ENCODE data around the gene MX1. TPM values are rescaled to one million over a fixed set of nuclear protein-coding genes. Genes with fewer than 3 reads are reported as not detected.

Gene MX1
- total RNA-seq, 2 donors from 2014 or later, result 14.2 to 32.5 TPM

- no peak overlapping the region for H3K27ac Mint-ChIP-seq
- peaks cover 2% of the 10 kb centered on the region for H3K4me1 Mint-ChIP-seq
- no peaks in the 10 kb centered on the region for H3K27me3 Mint-ChIP-seq
Observed at GRCh38 chr21:41432562-41433460, 6.8 kb downstream of the MX1 start.

GRCh38 chr21:41433566-41433965 is 7.5 kb downstream of the MX1 start:
- peaks cover 5% of the 10 kb centered on the region for H3K4me1 Mint-ChIP-seq
- H3K36me3 Mint-ChIP-seq (ENCODE audit: low read depth), result peaks cover 89% of the 10 kb centered on the region
- no peak overlapping the region for H3K4me3 Mint-ChIP-seq

More at GRCh38 chr21:41432562-41433460, 6.8 kb downstream of the MX1 start:
- ATAC-seq (replicated peaks), result no peak
- Mint-ChIP-seq H3K9me3 (peaks cover 5% of the 10 kb centered on the region), H3K4me3 (no peak overlapping the region), H3K36me3 (ENCODE audit: low read depth) (peaks cover 87% of the 10 kb centered on the region)

GRCh38 chr21:41435706-41436105 is 9.7 kb downstream of the MX1 start:
- Mint-ChIP-seq H3K27ac (no peak overlapping the region), H3K9me3 (peaks cover 5% of the 10 kb centered on the region), H3K27me3 (no peaks in the 10 kb centered on the region), H3K4me1 (peaks cover 5% of the 10 kb centered on the region), H3K36me3 (ENCODE audit: low read depth) (peaks cover 98% of the 10 kb centered on the region), H3K4me3 (no peak overlapping the region)
- ATAC-seq (replicated peaks), result no peak

More at GRCh38 chr21:41433566-41433965, 7.5 kb downstream of the MX1 start:
- no peak for ATAC-seq (replicated peaks)
- peaks cover 5% of the 10 kb centered on the region for H3K9me3 Mint-ChIP-seq
- H3K27me3 Mint-ChIP-seq, result no peaks in the 10 kb centered on the region
- no peak overlapping the region for H3K27ac Mint-ChIP-seq

- peak; percentile 38 for ATAC-seq (replicated peaks)
- Mint-ChIP-seq H3K4me3 (no peak overlapping the region), H3K9me3 (peaks cover 5% of the 10 kb centered on the region), H3K27me3 (no peaks in the 10 kb centered on the region), H3K27ac (peak overlapping the region; percentile 23), H3K4me1 (peaks cover 5% of the 10 kb centered on the region), H3K36me3 (ENCODE audit: low read depth) (peaks cover 98% of the 10 kb centered on the region)
Observed at GRCh38 chr21:41437729-41438128, 11.7 kb downstream of the MX1 start.

GRCh38 chr21:41438425-41439113 is 12.5 kb downstream of the MX1 start:
- peak overlapping the region; percentile 23 for H3K27ac Mint-ChIP-seq
- H3K9me3 Mint-ChIP-seq, result peaks cover 5% of the 10 kb centered on the region
- ATAC-seq (replicated peaks), result no peak
- no peaks in the 10 kb centered on the region for H3K27me3 Mint-ChIP-seq
- no peak overlapping the region for H3K4me3 Mint-ChIP-seq
- H3K36me3 Mint-ChIP-seq (ENCODE audit: low read depth), result peaks cover 98% of the 10 kb centered on the region
- peaks cover 5% of the 10 kb centered on the region for H3K4me1 Mint-ChIP-seq

- Mint-ChIP-seq H3K9me3 (peaks cover 5% of the 10 kb centered on the region), H3K4me3 (no peak overlapping the region), H3K36me3 (ENCODE audit: low read depth) (peaks cover 98% of the 10 kb centered on the region), H3K27ac (no peak overlapping the region), H3K27me3 (no peaks in the 10 kb centered on the region), H3K4me1 (peaks cover 5% of the 10 kb centered on the region)
- no peak for ATAC-seq (replicated peaks)
Observed at GRCh38 chr21:41439248-41439647, 13.2 kb downstream of the MX1 start.

- H3K36me3 Mint-ChIP-seq (ENCODE audit: low read depth), result peaks cover 97% of the 10 kb centered on the region
- no peak overlapping the region for H3K4me3 Mint-ChIP-seq
- H3K27me3 Mint-ChIP-seq, result no peaks in the 10 kb centered on the region
- ATAC-seq (replicated peaks), result no peak
- peak overlapping the region; percentile 33 for H3K27ac Mint-ChIP-seq
- no peaks in the 10 kb centered on the region for H3K9me3 Mint-ChIP-seq
- peaks cover 5% of the 10 kb centered on the region for H3K4me1 Mint-ChIP-seq
Observed at GRCh38 chr21:41441546-41441945, 15.5 kb downstream of the MX1 start.

GRCh38 chr21:41442481-41443186 is 16.6 kb downstream of the MX1 start:
- Mint-ChIP-seq H3K27ac (peak overlapping the region; percentile 33), H3K4me1 (peaks cover 4% of the 10 kb centered on the region), H3K4me3 (no peak overlapping the region), H3K36me3 (ENCODE audit: low read depth) (peaks cover 97% of the 10 kb centered on the region), H3K27me3 (no peaks in the 10 kb centered on the region), H3K9me3 (no peaks in the 10 kb centered on the region)
- ATAC-seq (replicated peaks), result no peak

GRCh38 chr21:41443562-41443961 is 17.5 kb downstream of the MX1 start:
- H3K4me3 Mint-ChIP-seq, result no peak overlapping the region
- peaks cover 97% of the 10 kb centered on the region for H3K36me3 Mint-ChIP-seq (ENCODE audit: low read depth)
- H3K27ac Mint-ChIP-seq, result peak overlapping the region; percentile 26
- no peaks in the 10 kb centered on the region for H3K27me3 Mint-ChIP-seq
- H3K4me1 Mint-ChIP-seq, result no peaks in the 10 kb centered on the region
- ATAC-seq (replicated peaks), result no peak
- H3K9me3 Mint-ChIP-seq, result no peaks in the 10 kb centered on the region

- no peaks in the 10 kb centered on the region for H3K27me3 Mint-ChIP-seq
- H3K4me1 Mint-ChIP-seq, result no peaks in the 10 kb centered on the region
- H3K9me3 Mint-ChIP-seq, result no peaks in the 10 kb centered on the region
- no peak for ATAC-seq (replicated peaks)
- no peak overlapping the region for H3K27ac Mint-ChIP-seq
- peaks cover 97% of the 10 kb centered on the region for H3K36me3 Mint-ChIP-seq (ENCODE audit: low read depth)
- H3K4me3 Mint-ChIP-seq, result no peak overlapping the region
Observed at GRCh38 chr21:41444703-41445464, 18.8 kb downstream of the MX1 start.

- no peak for ATAC-seq (replicated peaks)
- H3K36me3 Mint-ChIP-seq (ENCODE audit: low read depth), result peaks cover 97% of the 10 kb centered on the region
- no peaks in the 10 kb centered on the region for H3K4me1 Mint-ChIP-seq
- H3K27ac Mint-ChIP-seq, result no peak overlapping the region
- H3K27me3 Mint-ChIP-seq, result no peaks in the 10 kb centered on the region
- no peak overlapping the region for H3K4me3 Mint-ChIP-seq
- H3K9me3 Mint-ChIP-seq, result no peaks in the 10 kb centered on the region
Observed at GRCh38 chr21:41445465-41445862, 19.4 kb downstream of the MX1 start.

- Mint-ChIP-seq H3K4me3 (no peak overlapping the region), H3K27ac (peak overlapping the region; percentile 22), H3K9me3 (no peaks in the 10 kb centered on the region), H3K27me3 (no peaks in the 10 kb centered on the region), H3K36me3 (ENCODE audit: low read depth) (peaks cover 98% of the 10 kb centered on the region), H3K4me1 (no peaks in the 10 kb centered on the region)
- no peak for ATAC-seq (replicated peaks)
Observed at GRCh38 chr21:41446586-41446985, 20.5 kb downstream of the MX1 start.

GRCh38 chr21:41447356-41447755 is 21.3 kb downstream of the MX1 start:
- no peaks in the 10 kb centered on the region for H3K27me3 Mint-ChIP-seq
- no peak overlapping the region for H3K4me3 Mint-ChIP-seq
- peak overlapping the region; percentile 48 for H3K27ac Mint-ChIP-seq
- H3K4me1 Mint-ChIP-seq, result no peaks in the 10 kb centered on the region
- ATAC-seq (replicated peaks), result no peak
- no peaks in the 10 kb centered on the region for H3K9me3 Mint-ChIP-seq
- H3K36me3 Mint-ChIP-seq (ENCODE audit: low read depth), result peaks cover 98% of the 10 kb centered on the region

- Mint-ChIP-seq H3K9me3 (no peaks in the 10 kb centered on the region), H3K4me1 (no peaks in the 10 kb centered on the region), H3K36me3 (ENCODE audit: low read depth) (peaks cover 100% of the 10 kb centered on the region), H3K27ac (no peak overlapping the region), H3K27me3 (no peaks in the 10 kb centered on the region), H3K4me3 (no peak overlapping the region)
- no peak for ATAC-seq (replicated peaks)
Observed at GRCh38 chr21:41449613-41450012, 23.6 kb downstream of the MX1 start.
